Stimulated activated CD8-positive, alpha-beta memory T cell treated with anti-CD3 and anti-CD28 coated beads, Interleukin-12 subunit alpha, Interleukin-12 subunit beta, amount 100 ng/mL, for 24 hours (primary cell): ENCODE results near the gene AP1M2.
"Not testable (repeated sequence)": the region's sequence is repeated elsewhere in the genome, so short reads cannot be mapped to it uniquely, and the experiment has no call there.

Source experiments
- DNase-seq: peaks from one replicate; pipeline ENCODE4 v3.0.0-alpha.2; 2020; ENCODE audit errors: extremely low read depth

The AP1M2 gene

GRCh38 chr19:10538204-10538983 is 48.7 kb downstream of the AP1M2 start:
- DNase-seq, result no peak

DNA sequence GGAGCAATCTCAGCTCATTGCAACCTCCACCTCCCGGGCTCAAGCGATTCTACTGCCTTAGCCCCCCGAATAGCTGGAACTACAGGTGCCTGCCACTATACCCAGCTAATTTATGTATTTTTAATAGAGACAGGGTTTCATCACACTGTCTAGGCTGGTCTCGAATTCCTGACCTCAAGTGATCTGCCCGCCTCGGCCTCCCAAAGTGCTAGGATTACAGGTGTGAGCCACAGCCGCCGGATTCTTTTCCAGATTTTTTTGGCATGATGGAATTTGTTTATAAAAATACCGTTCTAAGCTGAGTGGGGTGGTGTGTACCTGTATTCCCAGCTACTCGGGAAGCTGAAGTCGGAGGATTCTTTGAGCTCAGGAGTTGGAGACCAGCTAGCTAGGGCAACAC is 49.4 kb downstream of the AP1M2 start:
- DNase-seq, result no peak

GRCh38 chr19:10535613-10536012 is 51.5 kb downstream of the AP1M2 start:
- DNase-seq, result no peak

- DNase-seq, result no peak
Measured at GRCh38 chr19:10533646-10534386, 53.3 kb downstream of the AP1M2 start.

GRCh38 chr19:10532457-10532856 is 54.7 kb downstream of the AP1M2 start:
- no peak for DNase-seq

- DNase-seq, result not testable (repeated sequence)
Measured at GRCh38 chr19:10526887-10527286, 60.2 kb downstream of the AP1M2 start.

- no peak for DNase-seq
Measured at GRCh38 chr19:10525636-10526035, 61.5 kb downstream of the AP1M2 start.

- DNase-seq, result no peak
Measured at GRCh38 chr19:10523135-10523636, 63.9 kb downstream of the AP1M2 start.
